Astrocyte of the spinal cord (primary cell): ENCODE results near the gene C9orf50.
A peak's percentile ranks its signal among the peaks of the same experiment; 100 is the strongest.

Source experiments
- DNase-seq: peaks from one replicate; pipeline ENCODE4 v3.0.0; 2011; ENCODE audit warnings: low read depth, low spot score
- H3K4me3 ChIP-seq: 2 replicates; pipeline ENCODE4 v1.5.1; 2011; ENCODE audit warnings: low read depth, mild to moderate bottlenecking, low read length, moderate library complexity
- CTCF ChIP-seq: IDR thresholded peaks from 2 replicates; pipeline ENCODE4 v1.5.1; 2012; ENCODE audit warnings: low read depth, mild to moderate bottlenecking, low read length, inconsistent platforms
- in situ Hi-C: cut with HindIII; loops from 2 replicates; pipeline ENCODE4 v1.10.0; 2017; ENCODE audit warnings: low sequenced_read_pairs

Gene C9orf50

GRCh38 chr9:129620669-129621295 is at the start of gene C9orf50:
TSS of gene C9orf50 (minus strand) at chr9:129621101. CDS start at chr9:129620574, 527 bp downstream.
- DNase-seq: no peak
- no peak for TF ChIP-seq CTCF
- peak within 1 kb of the TSS; percentile 35 for H3K4me3 ChIP-seq
- in situ Hi-C loops: no loop called here

- TF ChIP-seq CTCF: no peak
- H3K4me3 ChIP-seq: no peak overlapping the region
- in situ Hi-C loops: no loop called here
- DNase-seq: no peak
Observed at GRCh38 chr9:129669946-129670345, 49.0 kb upstream of the C9orf50 start.

- H3K4me3 ChIP-seq: no peak overlapping the region
- TF ChIP-seq CTCF: no peak
- DNase-seq: peak; percentile 87
- in situ Hi-C loops: no loop called here
Observed at GRCh38 chr9:129669141-129669718, 48.3 kb upstream of the C9orf50 start.

- in situ Hi-C loops: no loop called here
Observed at GRCh38 chr9:129667850-129668249, 46.9 kb upstream of the C9orf50 start.

GRCh38 chr9:129667378-129667777 is 46.5 kb upstream of the C9orf50 start:
- no peak for DNase-seq
- H3K4me3 ChIP-seq: no peak overlapping the region
- in situ Hi-C loops: no loop called here
- TF ChIP-seq CTCF: no peak

More at GRCh38 chr9:129667850-129668249, 46.9 kb upstream of the C9orf50 start:
- TF ChIP-seq CTCF: no peak
- no peak overlapping the region for H3K4me3 ChIP-seq
- no peak for DNase-seq

- DNase-seq: no peak
- peak overlapping the region; percentile 46 for H3K4me3 ChIP-seq
- in situ Hi-C loops: no loop called here
- no peak for TF ChIP-seq CTCF
Observed at GRCh38 chr9:129666575-129666974, 45.7 kb upstream of the C9orf50 start.
